Stimulated activated CD8-positive, alpha-beta memory T cell treated with anti-CD3 and anti-CD28 coated beads, Interleukin-7, amount 100 ng/mL, for 48 hours (primary cell): Measurements from ENCODE around the gene ANO9.
"Not testable (repeated sequence)": the region's sequence is repeated elsewhere in the genome, so short reads cannot be mapped to it uniquely, and the experiment has no call there.

Source experiments
- DNase-seq, 2 donors: peaks; one replicate each; pipeline ENCODE4 v3.0.0-alpha.2; 2020; ENCODE audit warnings: low read depth in 1 of 2; ENCODE audit errors: extremely low read depth in 1 of 2

ANO9 gene

GRCh38 chr11:437228-437870 lies 4.5 kb downstream of the ANO9 start:
- DNase-seq: no peak

- not testable (repeated sequence) for DNase-seq
Observed at GRCh38 chr11:434999-435740, 6.6 kb downstream of the ANO9 start.

- no peak for DNase-seq
Observed at GRCh38 chr11:434496-434895, 7.3 kb downstream of the ANO9 start.

- no peak for DNase-seq
Observed at GRCh38 chr11:433641-434040, 8.2 kb downstream of the ANO9 start.

GRCh38 chr11:433111-433510 lies 8.7 kb downstream of the ANO9 start:
- no peak for DNase-seq

- DNase-seq: no peak
Observed at GRCh38 chr11:432501-433100, 9.2 kb downstream of the ANO9 start.

GRCh38 chr11:431921-432320 lies 9.9 kb downstream of the ANO9 start:
- DNase-seq: no peak

- DNase-seq: no peak
Observed at GRCh38 chr11:429931-430456, 11.8 kb downstream of the ANO9 start.

- no peak for DNase-seq
Observed at GRCh38 chr11:429391-429790, 12.4 kb downstream of the ANO9 start.

GRCh38 chr11:428295-428694 lies 13.5 kb downstream of the ANO9 start:
- no peak for DNase-seq

GRCh38 chr11:426851-427250 lies 15.0 kb downstream of the ANO9 start:
- no peak for DNase-seq

GRCh38 chr11:425301-425700 lies 16.5 kb downstream of the ANO9 start:
- DNase-seq: no peak

- not testable (repeated sequence) for DNase-seq
Observed at GRCh38 chr11:424766-425165, 17.0 kb downstream of the ANO9 start.

GRCh38 chr11:424232-424631 lies 17.6 kb downstream of the ANO9 start:
- no peak for DNase-seq

- DNase-seq: no peak
Observed at GRCh38 chr11:422249-422656, 19.6 kb downstream of the ANO9 start.

GRCh38 chr11:420911-421321 lies 20.9 kb downstream of the ANO9 start:
- no peak for DNase-seq

GRCh38 chr11:420054-420910 lies 21.5 kb downstream of the ANO9 start:
- DNase-seq: no peak

- no peak for DNase-seq
Observed at GRCh38 chr11:419248-420005, 22.4 kb downstream of the ANO9 start.

- DNase-seq: no peak
Observed at GRCh38 chr11:418343-419247, 23.2 kb downstream of the ANO9 start.
